H9 (cell line): ENCODE measurements around the gene APOL1. TPM values are rescaled to one million over a fixed set of nuclear protein-coding genes. Genes with fewer than 3 reads are reported as not detected.

Experiments used
- DNase-seq: peaks from one replicate; pipeline ENCODE4 v3.0.0-alpha.2; 2017
- H2AFZ ChIP-seq: one replicate; pipeline ENCODE4 v1.6.1; 2013; ENCODE audit warnings: mild to moderate bottlenecking, low read length, control low read depth, moderate library complexity
- H2AK5ac ChIP-seq: 2 replicates; pipeline ENCODE4 v1.6.1; 2013; ENCODE audit warnings: low read length, control low read depth, mixed read lengths; ENCODE audit not compliant: insufficient read length
- H2BK120ac ChIP-seq: one replicate; pipeline ENCODE4 v1.6.1; 2013; ENCODE audit warnings: low read depth, mild to moderate bottlenecking, low read length, control low read depth, inconsistent platforms; ENCODE audit not compliant: poor library complexity, severe bottlenecking
- H2BK12ac ChIP-seq: 2 replicates; pipeline ENCODE4 v1.6.1; 2013; ENCODE audit warnings: low read length, control low read depth, mixed read lengths, low read depth; ENCODE audit not compliant: insufficient read length
- H2BK15ac ChIP-seq: 2 replicates; pipeline ENCODE4 v1.6.1; 2013; ENCODE audit warnings: low read depth, low read length, control low read depth
- H2BK20ac ChIP-seq: one replicate; pipeline ENCODE4 v1.6.1; 2013; ENCODE audit warnings: low read depth, mild to moderate bottlenecking, low read length, control low read depth, inconsistent platforms; ENCODE audit not compliant: poor library complexity, severe bottlenecking
- H2BK5ac ChIP-seq: 2 replicates; pipeline ENCODE4 v1.6.1; 2013; ENCODE audit warnings: low read length, control low read depth, mixed read lengths; ENCODE audit not compliant: insufficient read length
- H3K14ac ChIP-seq: 2 replicates; pipeline ENCODE4 v1.6.1; 2013; ENCODE audit warnings: low read length, control low read depth; ENCODE audit not compliant: insufficient read depth
- H3K18ac ChIP-seq: 2 replicates; pipeline ENCODE4 v1.6.1; 2013; ENCODE audit warnings: low read depth, mild to moderate bottlenecking, mixed read lengths, low read length, control low read depth; ENCODE audit not compliant: insufficient read length
- H3K23ac ChIP-seq: 2 replicates; pipeline ENCODE4 v1.6.1; 2013; ENCODE audit warnings: low read length, control low read depth, mixed read lengths, low read depth; ENCODE audit not compliant: insufficient read length
- H3K23me2 ChIP-seq: 2 replicates; pipeline ENCODE4 v1.6.1; 2013; ENCODE audit warnings: low read depth, mild to moderate bottlenecking, mixed read lengths, low read length, control low read depth; ENCODE audit not compliant: insufficient read length, poor library complexity, severe bottlenecking
- H3K27ac ChIP-seq: 2 replicates; pipeline ENCODE4 v1.5.1; 2013; ENCODE audit warnings: low read length, control low read depth, mixed read lengths, low read depth; ENCODE audit not compliant: insufficient read length
- H3K27me3 ChIP-seq: 2 replicates; pipeline ENCODE4 v1.6.1; 2013; ENCODE audit warnings: low read length, control low read depth, inconsistent platforms; ENCODE audit not compliant: insufficient read depth
- H3K4ac ChIP-seq: 2 replicates; pipeline ENCODE4 v1.6.1; 2013; ENCODE audit warnings: low read depth, mild to moderate bottlenecking, control low read depth, inconsistent platforms, low read length, moderate library complexity
- H3K4me1 ChIP-seq: 2 replicates; pipeline ENCODE4 v1.6.1; 2013; ENCODE audit warnings: low read length, control low read depth, inconsistent platforms; ENCODE audit not compliant: insufficient read depth
- H3K4me2 ChIP-seq: 2 replicates; pipeline ENCODE4 v1.6.1; 2013; ENCODE audit warnings: low read length, control low read depth, mixed read lengths; ENCODE audit not compliant: insufficient read length, insufficient read depth
- H3K56ac ChIP-seq: 2 replicates; pipeline ENCODE4 v1.6.1; 2013; ENCODE audit warnings: low read depth, mild to moderate bottlenecking, mixed read lengths, low read length, control low read depth; ENCODE audit not compliant: insufficient read length
- H3K79me1 ChIP-seq: 2 replicates; pipeline ENCODE4 v1.6.1; 2013; ENCODE audit warnings: low read depth, mild to moderate bottlenecking, moderate library complexity, low read length, control low read depth, inconsistent platforms; ENCODE audit not compliant: insufficient read depth, poor library complexity, severe bottlenecking
- H3K79me2 ChIP-seq: 2 replicates; pipeline ENCODE4 v1.6.1; 2013; ENCODE audit warnings: low read length, control low read depth, inconsistent platforms; ENCODE audit not compliant: insufficient read depth
- H3K9ac ChIP-seq: 2 replicates; pipeline ENCODE4 v1.6.1; 2013; ENCODE audit warnings: low read length, control low read depth, mixed read lengths; ENCODE audit not compliant: insufficient read length; ENCODE audit errors: extremely low read depth
- H3K9me3 ChIP-seq: one replicate; pipeline ENCODE4 v1.6.1; 2013; ENCODE audit warnings: low read depth, low read length, inconsistent platforms; ENCODE audit not compliant: control insufficient read depth
- H3T11ph ChIP-seq: one replicate; pipeline ENCODE4 v1.6.1; 2013; ENCODE audit warnings: mild to moderate bottlenecking, low read length, control low read depth, inconsistent platforms
- H4K20me1 ChIP-seq: one replicate; pipeline ENCODE4 v1.6.1; 2013; ENCODE audit not compliant: control insufficient read depth, insufficient read length, insufficient read depth
- H4K5ac ChIP-seq: 2 replicates; pipeline ENCODE4 v1.6.1; 2013; ENCODE audit warnings: low read depth, mild to moderate bottlenecking, mixed read lengths, low read length, control low read depth; ENCODE audit not compliant: insufficient read length
- H4K8ac ChIP-seq: replicated peaks from 2 replicates; pipeline ENCODE4 v1.6.1; 2013; ENCODE audit warnings: low read length, control low read depth, mixed read lengths, low read depth; ENCODE audit not compliant: insufficient read length
- H4K91ac ChIP-seq: 2 replicates; pipeline ENCODE4 v1.6.1; 2013; ENCODE audit warnings: low read depth, mild to moderate bottlenecking, moderate library complexity, mixed read lengths, low read length, control low read depth; ENCODE audit not compliant: insufficient read length
- H3K27ac Mint-ChIP-seq, 3 experiments: 2 replicates in 2 of 3; 3 replicates in 1 of 3; pipeline ENCODE4 v1.8.0; 2020 to 2021; ENCODE audit warnings: mixed read lengths in 3 of 3, mild to moderate bottlenecking in 1 of 3, moderate library complexity in 1 of 3
- H3K27me3 Mint-ChIP-seq: 2 replicates; pipeline ENCODE4 v1.8.0; 2021; ENCODE audit warnings: low read depth, mild to moderate bottlenecking, moderate library complexity, mixed read lengths
- H3K36me3 Mint-ChIP-seq, 3 experiments: 2 replicates in 2 of 3; 3 replicates in 1 of 3; pipeline ENCODE4 v1.8.0; 2020 to 2021; ENCODE audit warnings: low read depth in 3 of 3, mixed read lengths in 3 of 3; ENCODE audit not compliant: insufficient read depth in 1 of 3
- H3K4me1 Mint-ChIP-seq, 2 experiments: 2 replicates each; pipeline ENCODE4 v1.8.0; 2020; ENCODE audit warnings: mixed read lengths in 2 of 2
- H3K4me3 Mint-ChIP-seq, 2 experiments: 2 replicates in 1 of 2; 3 replicates in 1 of 2; pipeline ENCODE4 v1.8.0; 2020 to 2021; ENCODE audit warnings: mild to moderate bottlenecking in 2 of 2, mixed read lengths in 2 of 2, moderate library complexity in 1 of 2
- H3K9me3 Mint-ChIP-seq, 2 experiments: 2 replicates in 1 of 2; 3 replicates in 1 of 2; pipeline ENCODE4 v1.8.0; 2020; ENCODE audit warnings: mild to moderate bottlenecking in 2 of 2, mixed read lengths in 2 of 2, moderate library complexity in 1 of 2
- CTCF ChIP-seq: fragments of 200-600 bp; sonication (generic); conservative IDR thresholded peaks from 3 replicates; pipeline ENCODE4 v1.8.0; 2021; ENCODE audit warnings: antibody characterized with exemption, mild to moderate bottlenecking
- WGBS: extraction: QIAGEN DNeasy Blood & Tissue Kit; methylation state at CpG from one replicate; pipeline ENCODE4 v1.1.7; 2013; ENCODE audit warnings: missing lambda C conversion rate, low lambda C conversion rate, mixed read lengths; ENCODE audit not compliant: insufficient read length; ENCODE audit errors: extremely low coverage; 5-methylcytosine and 5-hydroxymethylcytosine counted together
- total RNA-seq: library from RNA; stranded (reverse); gene quantifications from 2 replicates; pipeline ENCODE4 v1.2.1, GENCODE V29; 2021

The APOL1 gene
- total RNA-seq, 1 experiment from 2014 or later: not detected

GRCh38 chr22:36294801-36295200 is 41.9 kb downstream of the APOL1 start:
- Mint-ChIP-seq H3K4me3 (no peak overlapping the region), H3K9me3 (peaks cover 6 to 7% of the 10 kb centered on the region in 2 experiments; a peak in 4 of 5 replicates), H3K27ac (no peak overlapping the region), H3K4me1 (no peaks in the 10 kb centered on the region), H3K27me3 (no peaks in the 10 kb centered on the region; the same call in 1 of the 2 replicates), H3K36me3 (peaks cover 81 to 96% (median 95%) of the 10 kb centered on the region in 3 experiments)
- H3T11ph ChIP-seq: no peak overlapping the region
- H2BK20ac ChIP-seq: no peak overlapping the region
- no peak overlapping the region for H3K56ac ChIP-seq
- no peak overlapping the region for H3K14ac ChIP-seq
- H4K5ac ChIP-seq: no peak overlapping the region
- no peaks in the 10 kb centered on the region for H3K4me1 ChIP-seq
- H2BK15ac ChIP-seq: no peak overlapping the region
- no peaks in the 10 kb centered on the region for H3K79me1 ChIP-seq
- no peak overlapping the region for H3K4me2 ChIP-seq
- H3K27ac ChIP-seq: no peak overlapping the region
- H3K27me3 ChIP-seq: no peaks in the 10 kb centered on the region
- no peak for DNase-seq
- no peaks in the 10 kb centered on the region for H4K20me1 ChIP-seq
- no peaks in the 10 kb centered on the region for H3K9me3 ChIP-seq
- no peak for TF ChIP-seq CTCF
- H2BK120ac ChIP-seq: no peak overlapping the region
- H2BK12ac ChIP-seq: no peak overlapping the region
- H3K4ac ChIP-seq: no peak overlapping the region
- H3K23me2 ChIP-seq: no peaks in the 10 kb centered on the region
- H3K9ac ChIP-seq: no peak overlapping the region
- no peaks in the 10 kb centered on the region for H3K79me2 ChIP-seq
- H2BK5ac ChIP-seq: no peak overlapping the region
- no CpG with 5 or more reads among the region's 11 CpGs for WGBS
- no peak overlapping the region for H2AK5ac ChIP-seq
- H4K8ac ChIP-seq: no peak overlapping the region
- no peak overlapping the region for H2AFZ ChIP-seq
- no peak overlapping the region for H4K91ac ChIP-seq
- H3K18ac ChIP-seq: no peak overlapping the region
- no peak overlapping the region for H3K23ac ChIP-seq
